GM12873 (cell line): ENCODE measurements around the gene B9D1.

Experiments
- CTCF ChIP-seq: IDR thresholded peaks from 2 replicates; pipeline ENCODE4 v1.5.1; 2012; ENCODE audit warnings: low read depth, mild to moderate bottlenecking, moderate library complexity, low read length, control low read depth; ENCODE audit not compliant: insufficient read depth; ENCODE audit errors: missing control alignments

B9D1 gene

GRCh38 chr17:19343671-19344151 is 18.8 kb downstream of the B9D1 start:
- TF ChIP-seq CTCF = no peak

- no peak for TF ChIP-seq CTCF
These were observed 19.3 kb downstream of the B9D1 start for GRCh38 chr17:19343256-19343630.

GRCh38 chr17:19342611-19343255 is 19.8 kb downstream of the B9D1 start:
- TF ChIP-seq CTCF = no peak

- no peak for TF ChIP-seq CTCF
These were observed 20.6 kb downstream of the B9D1 start for GRCh38 chr17:19341641-19342610.

- TF ChIP-seq CTCF = no peak
These were observed 21.3 kb downstream of the B9D1 start for GRCh38 chr17:19341211-19341631.

GRCh38 chr17:19339341-19339815 is 23.1 kb downstream of the B9D1 start:
- TF ChIP-seq CTCF = no peak

- peak; percentile 95 for TF ChIP-seq CTCF
These were observed 24.2 kb downstream of the B9D1 start for GRCh38 chr17:19338031-19338990.
